ENCODE results near the gene TRIM63. TPM values are rescaled to one million over a fixed set of nuclear protein-coding genes. Genes with fewer than 3 reads are reported as not detected.
A peak's percentile ranks its signal among the peaks of the same experiment; 100 is the strongest.

Gene TRIM63
- total RNA-seq, 1 experiment from 2014 or later: not detected

GRCh38 chr1:26066857-26067256, 573 bp downstream of the TRIM63 start:
- H3K4me2 ChIP-seq (ENCODE audit: insufficient read depth, insufficient read length, low read length): no peak overlapping the region
- no peak overlapping the region for H2AFZ ChIP-seq (ENCODE audit: low read length)
- peaks cover 27% of the 10 kb centered on the region for H3K27me3 Mint-ChIP-seq (ENCODE audit: low read depth)
- no peaks in the 10 kb centered on the region for H3K9me3 Mint-ChIP-seq
- H2BK15ac ChIP-seq (ENCODE audit: low read depth, low read length): no peak overlapping the region
- no peaks in the 10 kb centered on the region for H3K79me1 ChIP-seq (ENCODE audit: insufficient read depth, low read depth, low read length, poor library complexity, severe bottlenecking)
- H3T11ph ChIP-seq (ENCODE audit: low read length): no peak overlapping the region
- H3K4ac ChIP-seq (ENCODE audit: low read depth, low read length): no peak overlapping the region
- H3K4me1 Mint-ChIP-seq: peaks cover 10 to 20% of the 10 kb centered on the region in 2 experiments
- H2BK5ac ChIP-seq (ENCODE audit: insufficient read length, low read length): no peak overlapping the region
- no peak overlapping the region for H3K27ac ChIP-seq (ENCODE audit: insufficient read length, low read depth, low read length)
- H4K5ac ChIP-seq (ENCODE audit: insufficient read length, low read depth, low read length): no peak overlapping the region
- no peak overlapping the region for H3K27ac Mint-ChIP-seq
- no peak overlapping the region for H2BK120ac ChIP-seq (ENCODE audit: low read depth, low read length, poor library complexity, severe bottlenecking)
- H3K9me3 ChIP-seq (ENCODE audit: control insufficient read depth, low read depth, low read length): no peaks in the 10 kb centered on the region
- H3K23ac ChIP-seq (ENCODE audit: insufficient read length, low read depth, low read length): no peak overlapping the region
- H2BK20ac ChIP-seq (ENCODE audit: low read depth, low read length, poor library complexity, severe bottlenecking): no peak overlapping the region
- H4K20me1 ChIP-seq (ENCODE audit: control insufficient read depth, insufficient read depth, insufficient read length): no peaks in the 10 kb centered on the region
- H3K4me3 Mint-ChIP-seq: no peak overlapping the region
- H3K56ac ChIP-seq (ENCODE audit: insufficient read length, low read depth, low read length): no peak overlapping the region
- H3K18ac ChIP-seq (ENCODE audit: insufficient read length, low read depth, low read length): no peak overlapping the region
- H2AK5ac ChIP-seq (ENCODE audit: insufficient read length, low read length): no peak overlapping the region
- no peak overlapping the region for H4K8ac ChIP-seq (replicated peaks; ENCODE audit: insufficient read length, low read depth, low read length)
- no peaks in the 10 kb centered on the region for H3K79me2 ChIP-seq (ENCODE audit: insufficient read depth, low read length)
- no peak overlapping the region for H3K9ac ChIP-seq (ENCODE audit: extremely low read depth, insufficient read length, low read length)
- 0 out of 2 replicates have a peak overlapping the region, but pooled peaks have one; percentile 16 for H3K14ac ChIP-seq (ENCODE audit: insufficient read depth, low read length)
- H3K4me1 ChIP-seq (ENCODE audit: insufficient read depth, low read length): no peaks in the 10 kb centered on the region
- no peak for TF ChIP-seq CTCF (conservative IDR thresholded peaks at IDR 0.05)
- no peak for DNase-seq
- H3K27me3 ChIP-seq (ENCODE audit: insufficient read depth, low read length): no peaks in the 10 kb centered on the region
- no peak overlapping the region for H4K91ac ChIP-seq (ENCODE audit: insufficient read length, low read depth, low read length)
- no peak overlapping the region for H2BK12ac ChIP-seq (ENCODE audit: insufficient read length, low read depth, low read length)
- no peaks in the 10 kb centered on the region for H3K23me2 ChIP-seq (ENCODE audit: insufficient read length, low read depth, low read length, poor library complexity, severe bottlenecking)
- no peaks in the 10 kb centered on the region for H3K36me3 Mint-ChIP-seq (ENCODE audit: insufficient read depth in 1 of 3, low read depth in 3 of 3)
- WGBS (ENCODE audit: extremely low coverage, insufficient read length, low lambda C conversion rate): no CpG with 5 or more reads among the region's 4 CpGs
